Ureter (tissue), 1 donor: ENCODE measurements around the gene SASH1. TPM values are rescaled to one million over a fixed set of nuclear protein-coding genes. Genes with fewer than 3 reads are reported as not detected.
"Not testable (repeated sequence)": the region's sequence is repeated elsewhere in the genome, so short reads cannot be mapped to it uniquely, and the experiment has no call there.

Experiments
- DNase-seq: peaks from one replicate; pipeline ENCODE4 v3.0.0-alpha.2; 2020; ENCODE audit warnings: low spot score
- total RNA-seq: library from RNA; stranded (reverse); gene quantifications from one replicate; pipeline ENCODE4 v1.2.4, GENCODE V29; 2023
- donor health status: DM: yes; HTN: yes; CAD: no.

The SASH1 gene
- total RNA-seq, 1 donor from 2014 or later: 97.2 TPM

- no peak for DNase-seq
These were observed 241.0 kb downstream of the SASH1 start for GRCh38 chr6:148583631-148584030.

DNA sequence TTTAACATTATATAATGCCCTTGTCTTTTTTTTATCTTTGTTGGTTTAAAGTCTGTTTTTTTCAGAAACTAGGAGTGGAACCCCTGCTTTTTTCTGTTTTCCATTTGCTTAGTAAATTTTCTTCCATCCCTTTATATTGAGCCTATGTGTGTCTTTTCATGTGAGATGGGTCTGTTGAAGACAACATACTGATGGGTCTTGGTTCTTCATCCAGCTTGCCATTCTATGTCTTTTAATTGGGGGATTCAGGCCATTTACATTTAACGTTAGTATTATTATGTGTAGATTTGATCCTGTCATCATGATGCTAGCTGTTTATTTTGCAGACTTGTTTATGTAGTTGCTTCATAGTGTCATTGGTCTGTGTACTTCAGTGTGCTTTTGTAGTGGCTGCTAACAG lies 243.0 kb downstream of the SASH1 start:
- not testable (repeated sequence) for DNase-seq

GRCh38 chr6:148590883-148591282 lies 248.2 kb downstream of the SASH1 start:
- DNase-seq: no peak

DNA sequence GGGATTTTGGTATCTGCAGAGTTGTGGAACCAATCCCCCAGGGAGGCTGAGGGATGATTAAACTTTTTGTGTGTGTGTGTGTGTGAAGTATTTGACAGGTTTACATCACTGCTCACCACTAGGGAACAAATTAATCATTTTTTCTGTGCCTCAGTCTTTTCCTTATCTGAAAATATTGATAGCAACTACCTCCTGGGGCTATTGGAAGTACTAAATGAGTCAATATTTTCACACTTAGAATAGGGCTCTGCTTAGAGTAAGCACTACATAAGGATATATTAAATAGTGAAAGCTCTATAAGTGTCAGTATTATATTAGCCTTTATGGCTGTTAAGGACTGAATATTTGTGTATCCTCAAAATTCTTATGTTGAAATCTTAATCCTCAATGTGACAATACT lies 249.0 kb downstream of the SASH1 start:
- DNase-seq: no peak

GRCh38 chr6:148593130-148593812 lies 250.6 kb downstream of the SASH1 start:
- no peak for DNase-seq

GRCh38 chr6:148593813-148594170 lies 251.2 kb downstream of the SASH1 start:
- no peak for DNase-seq

GRCh38 chr6:148595550-148595949 lies 252.9 kb downstream of the SASH1 start:
- DNase-seq: no peak

- DNase-seq: no peak
These were observed 254.3 kb downstream of the SASH1 start for GRCh38 chr6:148596891-148597455.

GRCh38 chr6:148598724-148599123 lies 256.1 kb downstream of the SASH1 start:
- no peak for DNase-seq

DNA sequence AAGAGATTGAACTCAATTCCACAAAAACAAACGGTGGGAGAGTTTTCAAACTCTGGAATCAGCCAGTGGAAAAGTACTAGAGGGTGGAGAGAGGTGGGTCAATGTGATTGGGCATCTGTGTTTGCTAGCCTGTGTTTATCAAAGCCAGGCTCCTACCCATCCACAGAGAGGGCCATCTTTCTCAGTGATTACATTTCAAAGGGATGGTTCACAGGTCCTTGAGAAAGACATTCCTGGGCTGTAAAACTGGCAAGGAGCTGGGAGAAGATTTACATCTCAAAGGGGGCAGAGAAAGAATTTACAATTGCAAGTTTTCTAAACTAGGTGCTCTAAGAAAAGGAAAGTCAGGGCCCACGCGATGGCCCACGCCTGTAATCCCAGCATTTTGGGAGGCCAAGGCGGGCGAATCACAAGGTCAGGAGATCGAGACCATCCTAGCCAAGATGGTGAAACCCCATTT lies 257.4 kb downstream of the SASH1 start:
- no peak for DNase-seq
